T47D (cell line): ENCODE results near the gene FBXW10B.
A peak's percentile ranks its signal among the peaks of the same experiment; 100 is the strongest.
"Not testable (repeated sequence)": the region's sequence is repeated elsewhere in the genome, so short reads cannot be mapped to it uniquely, and the experiment has no call there.

ENCODE experiments used
- DNase-seq, 2 experiments: peaks; one replicate each; pipeline versions ENCODE4 v3.0.0 to v3.0.0-alpha.2; 2011 to 2012; ENCODE audit warnings: low read depth in 1 of 2, low spot score in 1 of 2
- JUND ChIP-seq: IDR thresholded peaks from 2 replicates; pipeline ENCODE4 v1.6.1; 2012; ENCODE audit warnings: low read depth
- in situ Hi-C: cut with HindIII; loops from 2 replicates; pipeline ENCODE4 v1.10.0; 2016; ENCODE audit warnings: low sequenced_read_pairs, low pct_unique_long_range_greater_than_20kb

The FBXW10B gene

GRCh38 chr17:15650741-15651582 lies 31.5 kb upstream of the FBXW10B start:
- peak in 1 of 2 experiments; percentile 43 for DNase-seq
- in situ Hi-C loops = no loop called here
- TF ChIP-seq JUND = no peak

- in situ Hi-C loops = no loop called here
- DNase-seq = no peak
- TF ChIP-seq JUND = no peak
Measured at GRCh38 chr17:15649861-15650421, 30.4 kb upstream of the FBXW10B start.

GRCh38 chr17:15648386-15648785 lies 28.9 kb upstream of the FBXW10B start:
- TF ChIP-seq JUND = no peak
- in situ Hi-C loops = no loop called here
- no peak for DNase-seq

DNA sequence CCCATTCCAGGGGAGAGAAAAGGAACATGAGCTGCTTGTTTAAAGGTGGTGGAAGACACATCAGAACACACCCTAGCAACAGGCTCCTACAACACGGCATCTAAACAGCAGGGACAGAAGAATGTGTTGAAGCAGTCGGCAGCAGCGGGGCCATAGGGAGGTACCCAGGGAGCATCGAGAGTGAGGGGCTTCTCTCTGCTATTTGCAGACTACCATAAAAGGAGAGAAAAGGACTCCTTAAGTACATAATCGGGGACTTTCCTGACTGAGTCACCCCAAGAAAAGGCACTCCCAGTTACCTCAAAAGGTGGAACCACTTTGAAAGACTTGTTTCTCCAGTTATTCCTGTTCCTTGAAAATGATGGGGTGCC lies 26.4 kb upstream of the FBXW10B start:
- in situ Hi-C loops = not testable (repeated sequence)

GRCh38 chr17:15645099-15645941 lies 25.8 kb upstream of the FBXW10B start:
- DNase-seq, in situ Hi-C loops: not testable (repeated sequence)

More for the DNA sequence above, 26.4 kb upstream of the FBXW10B start:
- not testable (repeated sequence) for DNase-seq

DNA sequence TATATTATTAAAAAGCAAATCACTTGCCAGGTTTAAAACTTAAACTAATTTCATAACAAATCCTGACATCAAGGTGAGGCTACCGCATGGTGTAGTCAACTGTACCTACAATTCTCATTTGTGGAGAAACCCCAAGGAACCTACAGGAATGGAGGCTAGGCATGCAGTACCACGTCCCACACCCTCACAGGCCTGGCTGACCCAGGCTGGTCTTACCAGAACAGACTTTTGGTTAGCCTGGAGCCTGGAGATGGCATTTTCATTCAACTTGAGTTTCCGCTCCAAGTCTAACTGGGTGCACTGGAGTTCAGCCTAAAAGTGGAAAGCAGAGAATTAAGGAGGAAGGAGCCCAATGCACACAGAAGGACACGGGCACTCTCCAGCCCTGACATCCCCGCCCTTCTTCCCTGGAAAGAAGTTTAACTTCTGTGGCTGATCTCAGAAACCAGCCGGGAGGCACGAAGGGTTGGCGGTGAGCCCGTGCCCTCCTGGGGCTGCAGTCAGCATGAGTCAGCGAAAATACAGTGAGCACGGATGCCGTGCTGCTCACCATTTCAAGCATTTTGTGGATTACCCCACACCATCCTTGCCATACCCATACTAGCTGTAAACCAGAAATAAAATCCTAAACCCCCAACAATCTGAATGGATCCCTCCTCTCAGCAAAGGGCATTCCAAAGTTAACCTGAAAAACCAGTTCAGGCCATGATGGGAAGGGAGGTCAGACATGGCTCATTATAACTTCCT lies 23.2 kb upstream of the FBXW10B start:
- in situ Hi-C loops = not testable (repeated sequence)

GRCh38 chr17:15642014-15642413 lies 22.5 kb upstream of the FBXW10B start:
- in situ Hi-C loops, DNase-seq: not testable (repeated sequence)

More for the DNA sequence above, 23.2 kb upstream of the FBXW10B start:
- not testable (repeated sequence) for DNase-seq

DNA sequence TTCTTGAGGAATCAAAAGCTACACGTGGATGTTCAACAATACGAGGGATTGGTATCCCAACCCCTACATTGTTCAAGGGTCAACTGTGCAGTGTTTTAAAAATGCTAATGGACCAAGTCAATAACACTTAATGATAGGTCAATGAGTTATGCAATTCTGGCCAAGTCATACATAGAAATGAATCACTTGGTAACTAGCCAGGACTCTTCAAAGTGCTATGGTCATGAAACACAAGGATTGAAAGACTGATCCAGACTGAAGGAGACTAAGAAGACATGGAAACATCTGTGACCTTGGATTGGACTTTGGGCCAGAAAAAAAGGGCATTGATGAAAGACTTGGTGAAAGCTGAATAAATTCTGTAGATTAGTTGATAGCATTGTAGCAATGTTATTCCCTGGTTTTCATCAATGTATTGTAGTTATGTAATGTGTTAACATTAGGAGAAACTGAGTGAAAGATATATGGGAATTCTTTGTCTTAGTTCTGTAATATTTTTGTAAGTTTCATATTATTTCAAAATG lies 11.5 kb upstream of the FBXW10B start:
- DNase-seq, in situ Hi-C loops: not testable (repeated sequence)

- DNase-seq, in situ Hi-C loops: not testable (repeated sequence)
Measured at GRCh38 chr17:15629991-15630390, 10.5 kb upstream of the FBXW10B start.

DNA sequence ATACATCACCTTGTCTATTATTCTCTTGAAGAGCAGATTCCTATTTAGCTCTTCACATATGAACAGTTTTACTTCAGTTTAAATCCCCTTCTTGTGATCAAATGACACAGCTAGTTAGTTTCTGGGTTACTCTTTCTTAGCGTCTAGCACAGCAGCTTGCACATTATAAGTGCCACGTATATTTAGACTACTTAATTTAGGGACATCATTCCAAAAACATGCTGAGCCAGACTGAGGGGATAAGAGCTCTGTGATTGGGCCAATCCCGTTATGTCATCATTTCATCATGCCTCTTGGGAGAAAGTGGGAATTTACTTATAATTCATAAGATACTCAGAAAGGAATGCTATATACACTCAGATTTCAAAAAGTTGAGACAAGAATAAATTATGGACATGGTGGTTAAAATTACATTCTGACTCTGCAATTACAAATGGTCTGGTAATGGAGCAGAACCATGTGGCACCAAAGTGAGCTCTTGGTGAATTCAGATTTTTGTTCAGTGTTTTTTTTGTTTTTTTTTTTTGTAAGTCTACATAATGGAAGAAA lies 4.2 kb upstream of the FBXW10B start:
- DNase-seq, in situ Hi-C loops: not testable (repeated sequence)

DNA sequence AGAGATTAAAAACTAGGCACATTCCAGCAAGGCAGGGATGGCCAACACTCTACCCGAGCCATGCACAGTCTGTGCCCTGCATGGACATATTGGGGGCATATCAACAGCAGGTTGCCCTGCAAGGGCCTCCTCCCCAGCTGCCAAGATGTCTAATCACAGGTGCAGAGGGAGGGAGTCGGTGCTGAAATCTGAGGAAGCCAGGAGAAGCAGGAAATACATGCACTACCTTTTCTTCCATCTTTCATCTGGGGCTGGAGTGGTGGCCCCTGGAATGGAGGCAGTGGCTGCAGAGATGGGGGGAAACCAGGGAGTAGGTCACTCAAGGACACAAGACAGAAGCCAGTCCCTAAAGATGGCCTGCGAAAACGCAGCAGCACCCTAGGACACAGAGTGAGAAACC lies 3.8 kb upstream of the FBXW10B start:
- in situ Hi-C loops, DNase-seq: not testable (repeated sequence)

DNA sequence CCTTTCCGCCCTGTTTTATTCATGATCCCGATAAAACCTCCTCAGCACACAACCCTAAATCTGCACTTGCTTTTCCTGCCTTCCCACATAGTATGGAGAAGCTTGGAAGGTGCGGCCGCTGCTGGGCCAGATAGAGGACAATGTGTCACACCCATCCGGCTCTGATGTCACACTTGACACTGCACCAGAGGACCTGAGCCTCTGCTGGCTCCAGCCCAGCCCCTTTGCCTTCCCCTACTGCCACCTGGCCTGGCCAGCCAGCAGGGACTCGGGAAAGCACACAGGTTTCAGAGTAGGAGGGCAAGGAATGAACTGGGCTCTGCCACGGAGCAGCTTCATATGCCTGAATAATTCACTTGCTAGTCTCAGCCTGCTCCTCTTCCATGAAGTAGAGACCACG lies 2.6 kb upstream of the FBXW10B start:
- DNase-seq, in situ Hi-C loops: not testable (repeated sequence)

DNA sequence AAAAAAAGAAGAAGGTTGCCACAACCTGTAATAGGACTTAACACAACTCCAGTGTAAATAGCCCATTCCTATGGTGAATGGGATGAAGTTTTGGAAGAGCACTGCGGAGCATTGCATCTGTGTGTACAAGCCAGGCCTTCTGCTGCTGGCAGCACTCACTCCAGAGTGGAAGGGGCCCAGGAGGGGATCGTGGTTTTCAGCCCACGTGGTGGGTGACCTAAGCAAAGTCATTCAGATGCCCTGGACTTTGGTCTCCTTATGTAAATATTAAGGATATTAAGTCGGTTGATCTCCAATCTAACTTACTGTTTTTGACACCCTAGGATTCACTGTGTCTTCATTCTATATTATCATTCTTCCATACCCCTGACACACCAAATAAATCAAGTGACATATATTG lies 2.7 kb downstream of the FBXW10B start:
- DNase-seq, in situ Hi-C loops: not testable (repeated sequence)

- in situ Hi-C loops, DNase-seq: not testable (repeated sequence)
Measured at GRCh38 chr17:15615850-15616249, 3.7 kb downstream of the FBXW10B start.

- in situ Hi-C loops, DNase-seq: not testable (repeated sequence)
Measured at GRCh38 chr17:15613111-15613510, 6.4 kb downstream of the FBXW10B start.

DNA sequence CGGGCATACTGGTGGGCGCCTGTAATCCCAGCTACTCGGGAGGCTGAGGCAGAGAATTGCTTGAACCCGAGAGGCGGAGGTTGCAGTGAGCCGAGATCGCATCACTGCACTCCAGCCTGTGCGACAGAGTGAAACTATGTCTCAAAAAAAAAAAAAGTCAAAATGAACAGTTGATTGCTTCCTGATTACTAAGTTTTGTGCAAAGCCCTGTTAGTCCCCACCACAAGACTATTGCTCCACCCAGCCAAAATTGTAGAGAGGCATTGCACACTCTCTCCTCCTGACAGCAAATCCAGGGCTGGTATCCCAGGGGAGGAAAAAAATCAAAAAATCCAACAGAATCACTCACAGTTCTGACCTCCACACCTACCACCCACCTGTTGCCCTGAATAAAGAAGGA lies 26.5 kb downstream of the FBXW10B start:
- in situ Hi-C loops, DNase-seq: not testable (repeated sequence)

DNA sequence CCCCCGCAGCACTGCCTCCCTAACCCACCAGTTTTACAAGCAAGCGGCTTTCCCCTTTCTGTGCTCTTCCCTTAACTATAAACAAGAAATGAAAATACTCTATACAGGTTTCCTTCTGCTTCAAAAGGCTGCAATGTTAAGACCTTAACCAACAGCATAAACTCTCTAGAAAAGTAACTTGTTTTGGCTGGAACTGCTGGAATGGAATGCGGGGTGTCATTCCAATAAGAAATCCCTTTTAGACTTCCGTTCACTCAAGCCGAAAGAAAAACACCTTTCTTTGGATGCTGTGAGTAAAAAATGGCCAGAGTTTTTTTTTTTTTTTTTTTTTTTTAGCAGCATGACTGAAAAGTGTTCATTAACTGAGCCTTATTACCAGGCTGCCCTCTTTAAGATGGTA lies 27.5 kb downstream of the FBXW10B start:
- in situ Hi-C loops, DNase-seq: not testable (repeated sequence)
